Measurements from ENCODE around the gene ANAPC15. TPM values are rescaled to one million over a fixed set of nuclear protein-coding genes. Genes with fewer than 3 reads are reported as not detected.

The ANAPC15 gene
- total RNA-seq, 1 experiment from 2014 or later: 75.4 TPM

DNA sequence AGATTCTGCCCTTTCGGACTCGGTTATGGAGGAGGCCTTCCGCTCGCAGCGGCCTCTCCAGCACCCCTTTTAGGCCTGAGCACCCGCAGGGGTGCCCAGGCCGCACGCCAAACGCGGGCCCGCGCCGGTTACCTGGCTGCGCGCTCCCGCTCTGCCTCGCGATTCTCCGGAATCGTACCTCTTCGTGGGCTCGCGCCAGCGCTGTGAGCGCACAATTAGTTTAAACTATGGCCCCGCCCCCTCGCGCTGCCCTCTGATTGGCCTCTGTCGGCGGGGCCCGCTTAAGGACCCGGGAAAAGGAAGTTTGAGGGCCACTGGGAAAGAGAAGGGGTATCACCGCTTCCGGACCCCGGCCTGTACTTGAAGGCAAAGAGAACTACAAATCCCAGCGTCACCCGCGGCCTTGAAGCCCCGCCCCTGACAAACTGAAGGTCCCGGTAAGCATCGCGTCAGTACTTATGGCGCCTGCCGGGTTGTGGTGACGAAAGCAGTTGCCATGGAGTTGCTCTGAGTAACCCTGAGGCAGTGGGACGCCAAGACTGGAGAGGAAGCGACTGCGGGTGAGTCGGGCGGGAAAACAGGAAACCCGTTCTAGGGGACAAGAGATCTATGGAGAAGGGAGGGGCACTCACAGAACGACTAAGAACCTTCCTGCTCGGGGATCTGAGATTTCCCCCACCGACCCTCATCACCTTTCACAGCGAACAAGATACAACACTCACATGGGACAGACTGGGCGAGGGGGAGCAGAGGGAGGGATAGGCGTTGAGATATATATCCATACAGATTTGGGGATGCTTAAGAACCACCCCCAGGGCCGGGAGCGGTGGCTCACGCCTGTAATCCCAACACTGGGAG lies 31.9 kb downstream of the ANAPC15 start, which contains the start of the genes LRRC51 and NUMA1:
Gene LRRC51 (plus strand): TSS at position 525 of the 858 bp plus-strand sequence. CDS start 8,234 bp downstream, outside the sequence.
Gene NUMA1 (minus strand): TSS at position 217 of the 858 bp plus-strand sequence. CDS start 44,599 bp downstream, outside the sequence.
- Mint-ChIP-seq H3K27ac (peak within 1 kb of the TSS; percentile 100), H3K4me3 (peak within 1 kb of the TSS; percentile 84), H3K4me1 (peaks cover 18% of the 10 kb centered on the region), H3K9me3 (no peaks in the 10 kb centered on the region), H3K27me3 (ENCODE audit: low read depth) (no peaks in the 10 kb centered on the region), H3K36me3 (peaks cover 4% of the 10 kb centered on the region; the same call in 1 of the 2 replicates)
- ATAC-seq (peak; percentile 94), DNase-seq (ENCODE audit: low spot score) (peak; percentile 100)
- ChIA-PET CTCF (interaction anchor here (1.0 to 2.5 kb wide), 2 partner anchors 55 kb away, joined by 8 to 13 read pairs; no protein-coding TSS in a partner anchor), POLR2A (no interaction called here)
- no peak for TF ChIP-seq PRRX2 (CRISPR knock-in tag; IDR thresholded peaks at IDR 0.05)
- no peak for TF ChIP-seq IRF2 (CRISPR knock-in tag; IDR thresholded peaks at IDR 0.05; ENCODE audit: borderline replicate concordance, low read depth)
- TF ChIP-seq ZSCAN18 (CRISPR knock-in tag; IDR thresholded peaks at IDR 0.05): no peak
- 0 out of 2 replicates have a peak, but pooled peaks have one; percentile 23 for TF ChIP-seq TEAD1 (CRISPR knock-in tag; IDR thresholded peaks at IDR 0.05)
- TF ChIP-seq ZNF423 (CRISPR knock-in tag; IDR thresholded peaks at IDR 0.05): no peak
- peak; percentile 49; the same call in 1 of the 2 replicates for TF ChIP-seq GABPB1 (CRISPR knock-in tag; IDR thresholded peaks at IDR 0.05)
- no peak for TF ChIP-seq ATF1 (CRISPR knock-in tag; IDR thresholded peaks at IDR 0.05)
- TF ChIP-seq ERG (CRISPR knock-in tag; IDR thresholded peaks at IDR 0.05): no peak
- 0 out of 2 replicates have a peak, but pooled peaks have one; percentile 52 for TF ChIP-seq CREM (CRISPR knock-in tag; IDR thresholded peaks at IDR 0.05)
- no peak for TF ChIP-seq NR1H2 (CRISPR knock-in tag; IDR thresholded peaks at IDR 0.05)
- TF ChIP-seq MYBL2 (CRISPR knock-in tag; IDR thresholded peaks at IDR 0.05): peak; percentile 95
- TF ChIP-seq, protein P1, sequence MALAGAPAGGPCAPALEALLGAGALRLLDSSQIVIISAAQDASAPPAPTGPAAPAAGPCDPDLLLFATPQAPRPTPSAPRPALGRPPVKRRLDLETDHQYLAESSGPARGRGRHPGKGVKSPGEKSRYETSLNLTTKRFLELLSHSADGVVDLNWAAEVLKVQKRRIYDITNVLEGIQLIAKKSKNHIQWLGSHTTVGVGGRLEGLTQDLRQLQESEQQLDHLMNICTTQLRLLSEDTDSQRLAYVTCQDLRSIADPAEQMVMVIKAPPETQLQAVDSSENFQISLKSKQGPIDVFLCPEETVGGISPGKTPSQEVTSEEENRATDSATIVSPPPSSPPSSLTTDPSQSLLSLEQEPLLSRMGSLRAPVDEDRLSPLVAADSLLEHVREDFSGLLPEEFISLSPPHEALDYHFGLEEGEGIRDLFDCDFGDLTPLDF (CRISPR knock-in tag; IDR thresholded peaks at IDR 0.05): no peak
- no peak for TF ChIP-seq ZNF317 (CRISPR knock-in tag; IDR thresholded peaks at IDR 0.05; ENCODE audit: borderline replicate concordance, low read depth)
- TF ChIP-seq EMX1 (CRISPR knock-in tag; IDR thresholded peaks at IDR 0.05): no peak
- TF ChIP-seq, protein P2, sequence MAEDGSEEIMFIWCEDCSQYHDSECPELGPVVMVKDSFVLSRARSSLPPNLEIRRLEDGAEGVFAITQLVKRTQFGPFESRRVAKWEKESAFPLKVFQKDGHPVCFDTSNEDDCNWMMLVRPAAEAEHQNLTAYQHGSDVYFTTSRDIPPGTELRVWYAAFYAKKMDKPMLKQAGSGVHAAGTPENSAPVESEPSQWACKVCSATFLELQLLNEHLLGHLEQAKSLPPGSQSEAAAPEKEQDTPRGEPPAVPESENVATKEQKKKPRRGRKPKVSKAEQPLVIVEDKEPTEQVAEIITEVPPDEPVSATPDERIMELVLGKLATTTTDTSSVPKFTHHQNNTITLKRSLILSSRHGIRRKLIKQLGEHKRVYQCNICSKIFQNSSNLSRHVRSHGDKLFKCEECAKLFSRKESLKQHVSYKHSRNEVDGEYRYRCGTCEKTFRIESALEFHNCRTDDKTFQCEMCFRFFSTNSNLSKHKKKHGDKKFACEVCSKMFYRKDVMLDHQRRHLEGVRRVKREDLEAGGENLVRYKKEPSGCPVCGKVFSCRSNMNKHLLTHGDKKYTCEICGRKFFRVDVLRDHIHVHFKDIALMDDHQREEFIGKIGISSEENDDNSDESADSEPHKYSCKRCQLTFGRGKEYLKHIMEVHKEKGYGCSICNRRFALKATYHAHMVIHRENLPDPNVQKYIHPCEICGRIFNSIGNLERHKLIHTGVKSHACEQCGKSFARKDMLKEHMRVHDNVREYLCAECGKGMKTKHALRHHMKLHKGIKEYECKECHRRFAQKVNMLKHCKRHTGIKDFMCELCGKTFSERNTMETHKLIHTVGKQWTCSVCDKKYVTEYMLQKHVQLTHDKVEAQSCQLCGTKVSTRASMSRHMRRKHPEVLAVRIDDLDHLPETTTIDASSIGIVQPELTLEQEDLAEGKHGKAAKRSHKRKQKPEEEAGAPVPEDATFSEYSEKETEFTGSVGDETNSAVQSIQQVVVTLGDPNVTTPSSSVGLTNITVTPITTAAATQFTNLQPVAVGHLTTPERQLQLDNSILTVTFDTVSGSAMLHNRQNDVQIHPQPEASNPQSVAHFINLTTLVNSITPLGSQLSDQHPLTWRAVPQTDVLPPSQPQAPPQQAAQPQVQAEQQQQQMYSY (CRISPR knock-in tag; IDR thresholded peaks at IDR 0.05): no peak
- no peak for TF ChIP-seq ZNF138 (CRISPR knock-in tag; conservative IDR thresholded peaks at IDR 0.05)
- peak; percentile 46 for TF ChIP-seq FOXK1 (CRISPR knock-in tag; IDR thresholded peaks at IDR 0.05)
- no peak for TF ChIP-seq CBFB (CRISPR knock-in tag; IDR thresholded peaks at IDR 0.05; ENCODE audit: low read depth)
- TF ChIP-seq, protein P3, sequence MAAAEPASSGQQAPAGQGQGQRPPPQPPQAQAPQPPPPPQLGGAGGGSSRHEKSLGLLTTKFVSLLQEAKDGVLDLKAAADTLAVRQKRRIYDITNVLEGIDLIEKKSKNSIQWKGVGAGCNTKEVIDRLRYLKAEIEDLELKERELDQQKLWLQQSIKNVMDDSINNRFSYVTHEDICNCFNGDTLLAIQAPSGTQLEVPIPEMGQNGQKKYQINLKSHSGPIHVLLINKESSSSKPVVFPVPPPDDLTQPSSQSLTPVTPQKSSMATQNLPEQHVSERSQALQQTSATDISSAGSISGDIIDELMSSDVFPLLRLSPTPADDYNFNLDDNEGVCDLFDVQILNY (CRISPR knock-in tag; IDR thresholded peaks at IDR 0.05): 0 out of 2 replicates have a peak, but pooled peaks have one; percentile 14
- TF ChIP-seq ESRRA (CRISPR knock-in tag; IDR thresholded peaks at IDR 0.05; ENCODE audit: borderline replicate concordance): no peak
- TF ChIP-seq GTF2I (CRISPR knock-in tag; conservative IDR thresholded peaks at IDR 0.05): no peak
- no peak for TF ChIP-seq ZNF232 (CRISPR knock-in tag; IDR thresholded peaks at IDR 0.05)
- TF ChIP-seq ZNF219 (CRISPR knock-in tag; IDR thresholded peaks at IDR 0.05; ENCODE audit: borderline replicate concordance): no peak
- TF ChIP-seq ELF4 (CRISPR knock-in tag; IDR thresholded peaks at IDR 0.05; ENCODE audit: low read depth): no peak
- TF ChIP-seq ETV6 (CRISPR knock-in tag; IDR thresholded peaks at IDR 0.05): 0 out of 2 replicates have a peak, but pooled peaks have one; percentile 54
- TF ChIP-seq, protein P4, sequence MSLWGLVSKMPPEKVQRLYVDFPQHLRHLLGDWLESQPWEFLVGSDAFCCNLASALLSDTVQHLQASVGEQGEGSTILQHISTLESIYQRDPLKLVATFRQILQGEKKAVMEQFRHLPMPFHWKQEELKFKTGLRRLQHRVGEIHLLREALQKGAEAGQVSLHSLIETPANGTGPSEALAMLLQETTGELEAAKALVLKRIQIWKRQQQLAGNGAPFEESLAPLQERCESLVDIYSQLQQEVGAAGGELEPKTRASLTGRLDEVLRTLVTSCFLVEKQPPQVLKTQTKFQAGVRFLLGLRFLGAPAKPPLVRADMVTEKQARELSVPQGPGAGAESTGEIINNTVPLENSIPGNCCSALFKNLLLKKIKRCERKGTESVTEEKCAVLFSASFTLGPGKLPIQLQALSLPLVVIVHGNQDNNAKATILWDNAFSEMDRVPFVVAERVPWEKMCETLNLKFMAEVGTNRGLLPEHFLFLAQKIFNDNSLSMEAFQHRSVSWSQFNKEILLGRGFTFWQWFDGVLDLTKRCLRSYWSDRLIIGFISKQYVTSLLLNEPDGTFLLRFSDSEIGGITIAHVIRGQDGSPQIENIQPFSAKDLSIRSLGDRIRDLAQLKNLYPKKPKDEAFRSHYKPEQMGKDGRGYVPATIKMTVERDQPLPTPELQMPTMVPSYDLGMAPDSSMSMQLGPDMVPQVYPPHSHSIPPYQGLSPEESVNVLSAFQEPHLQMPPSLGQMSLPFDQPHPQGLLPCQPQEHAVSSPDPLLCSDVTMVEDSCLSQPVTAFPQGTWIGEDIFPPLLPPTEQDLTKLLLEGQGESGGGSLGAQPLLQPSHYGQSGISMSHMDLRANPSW (CRISPR knock-in tag; conservative IDR thresholded peaks at IDR 0.05; ENCODE audit: low read depth): no peak
- no peak for TF ChIP-seq NR2C2 (CRISPR knock-in tag; IDR thresholded peaks at IDR 0.05)
- TF ChIP-seq ZNF671 (CRISPR knock-in tag; IDR thresholded peaks at IDR 0.05): no peak

All from WTC11 (cell line).